Large intestine (tissue), 3 donors: ENCODE measurements around the gene TSSK6. TPM values are rescaled to one million over a fixed set of nuclear protein-coding genes. Genes with fewer than 3 reads are reported as not detected.

Experiments
- DNase-seq, 2 donors: peaks; one replicate each; pipeline versions ENCODE4 v3.0.0 to v3.0.0-alpha.2; 2013
- H3K27ac ChIP-seq: one replicate; pipeline ENCODE4 v1.5.1; 2013; ENCODE audit warnings: low read length
- H3K27me3 ChIP-seq: 2 replicates; pipeline ENCODE4 v1.6.1; 2013; ENCODE audit warnings: low read length; ENCODE audit not compliant: control insufficient read depth, insufficient read depth
- H3K36me3 ChIP-seq: 2 replicates; pipeline ENCODE4 v1.6.1; 2013; ENCODE audit warnings: low read length; ENCODE audit not compliant: control insufficient read depth, insufficient read depth
- H3K4me1 ChIP-seq: one replicate; pipeline ENCODE4 v1.6.1; 2013; ENCODE audit warnings: low read length; ENCODE audit not compliant: control insufficient read depth, insufficient read depth
- H3K4me3 ChIP-seq: one replicate; pipeline ENCODE4 v1.5.1; 2013; ENCODE audit warnings: low read length
- H3K9me3 ChIP-seq: one replicate; pipeline ENCODE4 v1.6.1; 2013; ENCODE audit warnings: mild to moderate bottlenecking, low read depth, low read length, moderate library complexity; ENCODE audit not compliant: control insufficient read depth
- WGBS: methylation state at CpG from one replicate; pipeline ENCODE4 v1.1.5; 2013; ENCODE audit warnings: low lambda C conversion rate; ENCODE audit not compliant: insufficient coverage; 5-methylcytosine and 5-hydroxymethylcytosine counted together
- polyA plus RNA-seq: library from polyadenylated mRNA; unstranded; fragments of 120-200 nt; gene quantifications from one replicate; pipeline ENCODE4 v1.2.1, GENCODE V29; 2013

The TSSK6 gene
- polyA plus RNA-seq, 1 donor, result 1.2 TPM

DNA sequence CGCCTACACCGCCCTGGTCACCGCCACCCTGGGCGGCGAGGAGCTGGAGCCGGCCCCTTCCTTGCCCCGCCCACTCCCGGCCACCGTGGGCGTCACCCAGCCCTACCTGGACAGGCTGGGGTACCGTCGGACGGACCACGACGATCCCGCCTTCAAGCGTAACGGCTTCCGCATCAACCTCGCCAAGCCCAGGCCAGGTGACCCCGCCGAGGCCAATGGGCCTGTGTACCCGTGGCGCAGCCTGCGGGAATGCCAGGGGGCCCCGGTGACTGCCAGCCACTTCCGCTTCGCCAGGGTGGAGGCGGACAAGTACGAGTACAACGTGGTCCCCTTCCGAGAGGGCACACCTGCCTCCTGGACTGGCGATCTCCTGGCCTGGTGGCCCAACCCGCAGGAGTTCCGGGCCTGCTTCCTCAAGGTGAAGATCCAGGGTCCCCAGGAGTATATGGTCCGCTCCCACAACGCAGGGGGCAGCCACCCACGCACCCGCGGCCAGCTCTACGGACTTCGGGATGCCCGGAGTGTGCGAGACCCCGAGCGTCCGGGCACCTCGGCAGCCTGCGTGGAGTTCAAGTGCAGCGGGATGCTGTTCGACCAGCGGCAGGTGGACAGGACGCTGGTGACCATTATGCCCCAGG is 29.7 kb upstream of the TSSK6 start:
- peaks cover 33% of the 10 kb centered on the region for H3K9me3 ChIP-seq
- H3K4me1 ChIP-seq, result peaks cover 7% of the 10 kb centered on the region
- H3K4me3 ChIP-seq, result no peak overlapping the region
- H3K27me3 ChIP-seq, result peaks cover 29% of the 10 kb centered on the region
- no CpG with 5 or more reads among the region's 53 CpGs for WGBS
- no peak for DNase-seq
- no peak overlapping the region for H3K27ac ChIP-seq
- no peaks in the 10 kb centered on the region for H3K36me3 ChIP-seq

GRCh38 chr19:19544257-19544953 is 29.1 kb upstream of the TSSK6 start:
- Histone ChIP-seq H3K36me3 (no peaks in the 10 kb centered on the region), H3K27me3 (peaks cover 35% of the 10 kb centered on the region), H3K4me3 (no peak overlapping the region), H3K9me3 (peaks cover 39% of the 10 kb centered on the region), H3K4me1 (peaks cover 7% of the 10 kb centered on the region), H3K27ac (no peak overlapping the region)
- DNase-seq, result no peak
- no CpG with 5 or more reads among the region's 75 CpGs for WGBS

GRCh38 chr19:19543640-19544039 is 28.3 kb upstream of the TSSK6 start:
- no peak overlapping the region for H3K4me3 ChIP-seq
- no CpG with 5 or more reads among the region's 19 CpGs for WGBS
- no peak overlapping the region for H3K27ac ChIP-seq
- H3K27me3 ChIP-seq, result peaks cover 37% of the 10 kb centered on the region
- DNase-seq, result no peak
- H3K9me3 ChIP-seq, result peaks cover 39% of the 10 kb centered on the region
- H3K4me1 ChIP-seq, result peaks cover 9% of the 10 kb centered on the region
- H3K36me3 ChIP-seq, result no peaks in the 10 kb centered on the region

DNA sequence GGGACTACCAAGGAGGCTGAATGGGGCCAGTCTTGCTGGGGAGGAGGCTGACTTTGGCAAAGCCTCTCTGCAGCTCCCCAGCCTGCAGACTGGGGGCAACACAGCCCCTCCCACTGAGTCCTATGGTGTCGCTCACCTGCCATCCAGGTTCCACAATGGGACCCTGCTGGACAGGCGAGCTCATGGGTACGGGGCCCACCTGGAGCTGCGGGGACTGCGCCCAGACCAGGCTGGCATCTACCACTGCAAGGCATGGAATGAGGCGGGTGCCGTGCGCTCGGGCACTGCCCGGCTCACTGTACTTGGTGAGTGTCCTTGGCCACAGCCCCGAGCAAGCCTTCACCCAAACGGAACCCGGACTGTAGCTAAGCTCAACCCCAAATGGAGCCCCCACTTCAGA is 27.8 kb upstream of the TSSK6 start:
- no CpG with 5 or more reads among the region's 13 CpGs for WGBS
- H3K27me3 ChIP-seq, result peaks cover 42% of the 10 kb centered on the region
- peaks cover 39% of the 10 kb centered on the region for H3K9me3 ChIP-seq
- peaks cover 13% of the 10 kb centered on the region for H3K4me1 ChIP-seq
- no peak overlapping the region for H3K27ac ChIP-seq
- no peak overlapping the region for H3K4me3 ChIP-seq
- no peak for DNase-seq
- no peaks in the 10 kb centered on the region for H3K36me3 ChIP-seq

- Histone ChIP-seq H3K36me3 (no peaks in the 10 kb centered on the region), H3K4me1 (peaks cover 13% of the 10 kb centered on the region), H3K4me3 (no peak overlapping the region), H3K27ac (no peak overlapping the region), H3K27me3 (peaks cover 48% of the 10 kb centered on the region), H3K9me3 (peaks cover 39% of the 10 kb centered on the region)
- 100% methylated on average over 1 of the region's 12 CpGs for WGBS
- DNase-seq, result no peak
Observed at GRCh38 chr19:19542507-19542906, 27.2 kb upstream of the TSSK6 start.

- Histone ChIP-seq H3K4me3 (no peak overlapping the region), H3K36me3 (no peaks in the 10 kb centered on the region), H3K27ac (no peak overlapping the region), H3K9me3 (peaks cover 39% of the 10 kb centered on the region), H3K27me3 (peaks cover 57% of the 10 kb centered on the region), H3K4me1 (peaks cover 13% of the 10 kb centered on the region)
- WGBS, result no CpG with 5 or more reads among the region's 16 CpGs
- no peak for DNase-seq
Observed at GRCh38 chr19:19541616-19542015, 26.3 kb upstream of the TSSK6 start.

DNA sequence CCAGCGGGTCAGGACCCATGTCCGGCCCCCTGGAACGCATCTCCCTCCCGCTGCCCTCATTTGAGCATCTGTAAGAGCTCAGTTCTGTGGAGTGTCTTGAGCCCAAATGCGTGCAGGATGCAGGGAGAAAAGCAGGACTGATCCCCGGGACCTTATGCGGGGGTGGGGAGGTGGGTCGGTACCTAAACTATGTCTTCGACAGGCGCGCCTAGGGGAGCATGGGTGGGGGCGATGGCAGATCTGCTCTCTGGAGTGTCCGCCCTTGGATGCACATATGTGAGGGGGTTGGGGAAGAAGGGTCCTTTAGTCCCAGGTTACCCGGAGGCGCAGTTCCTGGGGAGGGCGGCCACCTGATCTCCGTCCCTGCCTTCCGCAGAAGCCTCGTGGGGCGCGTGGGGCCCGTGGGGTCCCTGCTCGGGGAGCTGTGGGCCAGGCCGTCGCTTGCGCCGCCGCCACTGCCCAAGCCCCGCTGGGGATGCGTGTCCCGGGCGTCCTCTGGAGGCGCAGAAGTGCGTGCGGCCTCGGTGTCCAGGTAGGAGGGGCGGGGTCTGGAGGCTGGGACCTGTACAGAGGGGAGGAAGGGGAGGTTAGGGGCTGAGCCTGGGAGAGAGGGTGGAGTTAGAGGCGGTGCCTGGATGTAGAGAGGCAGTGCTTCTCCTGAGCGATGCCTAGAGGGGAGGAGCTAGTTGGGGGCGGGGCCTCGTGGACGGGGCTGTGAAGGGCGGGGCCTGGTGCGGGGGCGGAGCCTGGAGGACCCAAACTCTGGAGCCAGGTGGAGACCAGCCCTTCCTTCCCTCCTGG is 25.6 kb upstream of the TSSK6 start:
- no CpG with 5 or more reads among the region's 45 CpGs for WGBS
- peak in 1 of 2 donors; percentile 30 for DNase-seq
- Histone ChIP-seq H3K9me3 (peaks cover 39% of the 10 kb centered on the region), H3K4me1 (peaks cover 13% of the 10 kb centered on the region), H3K4me3 (no peak overlapping the region), H3K36me3 (no peaks in the 10 kb centered on the region), H3K27me3 (peaks cover 58% of the 10 kb centered on the region), H3K27ac (no peak overlapping the region)

GRCh38 chr19:19540064-19540714 is 24.8 kb upstream of the TSSK6 start:
- DNase-seq, result peak; percentile 57 to 73
- Histone ChIP-seq H3K9me3 (peaks cover 33% of the 10 kb centered on the region), H3K36me3 (no peaks in the 10 kb centered on the region), H3K4me3 (no peak overlapping the region), H3K27ac (no peak overlapping the region), H3K27me3 (peaks cover 58% of the 10 kb centered on the region), H3K4me1 (peaks cover 13% of the 10 kb centered on the region)
- WGBS, result no CpG with 5 or more reads among the region's 74 CpGs

DNA sequence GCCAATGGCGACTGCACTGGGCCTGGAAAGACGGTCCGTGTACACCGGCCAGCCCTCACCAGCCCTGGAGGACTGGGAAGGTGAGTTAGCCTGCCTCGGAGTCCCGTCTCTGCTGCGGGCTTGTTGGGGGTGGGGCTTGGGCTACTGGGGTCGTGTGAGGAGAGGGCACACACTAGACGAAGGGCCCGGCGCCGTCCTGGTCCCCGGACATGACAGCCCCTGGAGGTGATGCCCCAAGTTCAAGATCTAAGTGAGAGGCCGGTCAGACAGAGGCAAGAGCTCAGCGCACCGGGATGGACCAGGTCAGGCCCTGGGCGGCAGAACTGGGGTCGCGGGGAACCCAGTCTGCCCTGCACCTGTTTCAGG is 24.3 kb upstream of the TSSK6 start:
- no peaks in the 10 kb centered on the region for H3K36me3 ChIP-seq

GRCh38 chr19:19538785-19539166 is 23.4 kb upstream of the TSSK6 start:
- no peaks in the 10 kb centered on the region for H3K36me3 ChIP-seq
- H3K27me3 ChIP-seq, result peaks cover 58% of the 10 kb centered on the region
- H3K9me3 ChIP-seq, result peaks cover 20% of the 10 kb centered on the region
- no CpG with 5 or more reads among the region's 7 CpGs for WGBS
- H3K4me3 ChIP-seq, result no peak overlapping the region
- peaks cover 13% of the 10 kb centered on the region for H3K4me1 ChIP-seq
- no peak for DNase-seq
- no peak overlapping the region for H3K27ac ChIP-seq

More for the DNA sequence above, 24.3 kb upstream of the TSSK6 start:
- peak in 1 of 2 donors; percentile 19 for DNase-seq
- Histone ChIP-seq H3K4me3 (no peak overlapping the region), H3K27ac (no peak overlapping the region), H3K4me1 (peaks cover 13% of the 10 kb centered on the region), H3K27me3 (peaks cover 58% of the 10 kb centered on the region), H3K9me3 (peaks cover 28% of the 10 kb centered on the region)
- no CpG with 5 or more reads among the region's 19 CpGs for WGBS
